ENCODE results near the gene ZNF829. TPM values are rescaled to one million over a fixed set of nuclear protein-coding genes. Genes with fewer than 3 reads are reported as not detected.

ZNF829 gene
- total and polyA plus RNA-seq, 2 experiments from 2014 or later = 5.9 to 8.5 TPM

DNA sequence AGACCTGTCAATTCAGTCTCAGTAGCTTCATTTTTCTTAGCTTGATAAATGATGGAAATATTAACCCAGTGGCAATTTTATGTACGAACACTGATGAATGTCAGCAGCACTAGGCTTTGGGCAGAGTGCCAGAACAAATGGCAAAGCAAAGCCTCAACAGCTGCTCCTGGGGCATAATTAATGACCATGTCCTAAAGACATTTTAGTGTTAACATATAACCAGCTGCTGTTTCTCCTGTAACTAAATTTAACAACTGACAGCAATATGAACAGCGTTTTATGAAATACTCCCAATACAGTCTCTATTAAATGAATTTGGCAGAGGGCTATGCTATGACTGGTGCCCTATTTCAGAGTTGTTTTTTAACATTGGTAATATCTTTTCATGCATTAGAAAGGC lies 47.2 kb upstream of the ZNF829 start:
- H4K20me1 ChIP-seq (replicated peaks; ENCODE audit: insufficient read depth) = no peaks in the 10 kb centered on the region
- H3K27ac Mint-ChIP-seq = no peak overlapping the region
- no peaks in the 10 kb centered on the region for H3K27me3 Mint-ChIP-seq (ENCODE audit: insufficient read depth, low read depth, poor library complexity)
- H3K9me2 ChIP-seq (ENCODE audit: insufficient read depth) = no peaks in the 10 kb centered on the region
- no peak for ATAC-seq
- H2AFZ ChIP-seq = no peak overlapping the region
- H3F3A ChIP-seq (replicated peaks; ENCODE audit: low read depth) = no peaks in the 10 kb centered on the region
- H3K27me3 ChIP-seq (ENCODE audit: insufficient read depth) = no peaks in the 10 kb centered on the region
- H3K4me1 ChIP-seq (ENCODE audit: insufficient read depth) = no peaks in the 10 kb centered on the region
- no peak overlapping the region for H3K27ac ChIP-seq (ENCODE audit: low read depth)
- H3K4me1 Mint-ChIP-seq = no peaks in the 10 kb centered on the region
- H3K79me2 ChIP-seq (replicated peaks; ENCODE audit: insufficient read depth) = no peaks in the 10 kb centered on the region
- peaks cover 24% of the 10 kb centered on the region for H3K36me3 Mint-ChIP-seq (ENCODE audit: low read depth)
- TF ChIP-seq CREB1 (CRISPR knock-in tag; IDR thresholded peaks at IDR 0.05; ENCODE audit: low read depth) = no peak
- TF ChIP-seq, protein P1, sequence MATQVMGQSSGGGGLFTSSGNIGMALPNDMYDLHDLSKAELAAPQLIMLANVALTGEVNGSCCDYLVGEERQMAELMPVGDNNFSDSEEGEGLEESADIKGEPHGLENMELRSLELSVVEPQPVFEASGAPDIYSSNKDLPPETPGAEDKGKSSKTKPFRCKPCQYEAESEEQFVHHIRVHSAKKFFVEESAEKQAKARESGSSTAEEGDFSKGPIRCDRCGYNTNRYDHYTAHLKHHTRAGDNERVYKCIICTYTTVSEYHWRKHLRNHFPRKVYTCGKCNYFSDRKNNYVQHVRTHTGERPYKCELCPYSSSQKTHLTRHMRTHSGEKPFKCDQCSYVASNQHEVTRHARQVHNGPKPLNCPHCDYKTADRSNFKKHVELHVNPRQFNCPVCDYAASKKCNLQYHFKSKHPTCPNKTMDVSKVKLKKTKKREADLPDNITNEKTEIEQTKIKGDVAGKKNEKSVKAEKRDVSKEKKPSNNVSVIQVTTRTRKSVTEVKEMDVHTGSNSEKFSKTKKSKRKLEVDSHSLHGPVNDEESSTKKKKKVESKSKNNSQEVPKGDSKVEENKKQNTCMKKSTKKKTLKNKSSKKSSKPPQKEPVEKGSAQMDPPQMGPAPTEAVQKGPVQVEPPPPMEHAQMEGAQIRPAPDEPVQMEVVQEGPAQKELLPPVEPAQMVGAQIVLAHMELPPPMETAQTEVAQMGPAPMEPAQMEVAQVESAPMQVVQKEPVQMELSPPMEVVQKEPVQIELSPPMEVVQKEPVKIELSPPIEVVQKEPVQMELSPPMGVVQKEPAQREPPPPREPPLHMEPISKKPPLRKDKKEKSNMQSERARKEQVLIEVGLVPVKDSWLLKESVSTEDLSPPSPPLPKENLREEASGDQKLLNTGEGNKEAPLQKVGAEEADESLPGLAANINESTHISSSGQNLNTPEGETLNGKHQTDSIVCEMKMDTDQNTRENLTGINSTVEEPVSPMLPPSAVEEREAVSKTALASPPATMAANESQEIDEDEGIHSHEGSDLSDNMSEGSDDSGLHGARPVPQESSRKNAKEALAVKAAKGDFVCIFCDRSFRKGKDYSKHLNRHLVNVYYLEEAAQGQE (IDR thresholded peaks at IDR 0.05; ENCODE audit: unreplicated experiment) = no peak
- no peak for TF ChIP-seq STAT1 (IDR thresholded peaks at IDR 0.05; ENCODE audit: unreplicated experiment)
- no peak for TF ChIP-seq ZNF114 (CRISPR knock-in tag; IDR thresholded peaks at IDR 0.05)
- TF ChIP-seq NANOG (IDR thresholded peaks at IDR 0.05; ENCODE audit: borderline replicate concordance) = no peak
- TF ChIP-seq POLR2AphosphoS5 (IDR thresholded peaks at IDR 0.05; ENCODE audit: low read depth) = no peak
- TF ChIP-seq EZH2phosphoT487 (IDR thresholded peaks at IDR 0.05; ENCODE audit: unreplicated experiment) = no peak
- no peak for TF ChIP-seq ZNF331 (CRISPR knock-in tag; IDR thresholded peaks at IDR 0.05; ENCODE audit: low read depth)
- no peak for TF ChIP-seq JUNB (IDR thresholded peaks at IDR 0.05; ENCODE audit: unreplicated experiment)
- no peak for TF ChIP-seq ZNF462 (CRISPR knock-in tag; IDR thresholded peaks at IDR 0.05)
- TF ChIP-seq EZH2 (IDR thresholded peaks at IDR 0.05; ENCODE audit: low read depth, unreplicated experiment) = no peak
- H3K9me3 Mint-ChIP-seq = peaks cover 82% of the 10 kb centered on the region
- no peak overlapping the region for H3K4me2 ChIP-seq
- DNase-seq (ENCODE audit: low spot score) = no peak
- H3K4me3 ChIP-seq = no peak overlapping the region
- no peak overlapping the region for H3K4me3 Mint-ChIP-seq
- H3K36me3 ChIP-seq (ENCODE audit: insufficient read depth) = no peaks in the 10 kb centered on the region; the same call in 1 of the 2 replicates

All from GM23338 (cell line).